H54 (cell line): ENCODE measurements around the gene SAMM50.
A peak's percentile ranks its signal among the peaks of the same experiment; 100 is the strongest.

Experiments used
- DNase-seq: peaks from one replicate; pipeline ENCODE4 v3.0.0; 2011; ENCODE audit warnings: low spot score, mixed read lengths; ENCODE audit not compliant: insufficient read length
- FAIRE-seq: peaks from 3 replicates; lab custom pipeline; 2011; peaks lifted over from hg19 to GRCh38; lab: Jason Lieb, UNC
- POLR2A ChIP-seq: IDR thresholded peaks from 2 replicates; pipeline ENCODE4 v1.6.1; 2011; ENCODE audit warnings: low read depth, mild to moderate bottlenecking, low read length

The SAMM50 gene

DNA sequence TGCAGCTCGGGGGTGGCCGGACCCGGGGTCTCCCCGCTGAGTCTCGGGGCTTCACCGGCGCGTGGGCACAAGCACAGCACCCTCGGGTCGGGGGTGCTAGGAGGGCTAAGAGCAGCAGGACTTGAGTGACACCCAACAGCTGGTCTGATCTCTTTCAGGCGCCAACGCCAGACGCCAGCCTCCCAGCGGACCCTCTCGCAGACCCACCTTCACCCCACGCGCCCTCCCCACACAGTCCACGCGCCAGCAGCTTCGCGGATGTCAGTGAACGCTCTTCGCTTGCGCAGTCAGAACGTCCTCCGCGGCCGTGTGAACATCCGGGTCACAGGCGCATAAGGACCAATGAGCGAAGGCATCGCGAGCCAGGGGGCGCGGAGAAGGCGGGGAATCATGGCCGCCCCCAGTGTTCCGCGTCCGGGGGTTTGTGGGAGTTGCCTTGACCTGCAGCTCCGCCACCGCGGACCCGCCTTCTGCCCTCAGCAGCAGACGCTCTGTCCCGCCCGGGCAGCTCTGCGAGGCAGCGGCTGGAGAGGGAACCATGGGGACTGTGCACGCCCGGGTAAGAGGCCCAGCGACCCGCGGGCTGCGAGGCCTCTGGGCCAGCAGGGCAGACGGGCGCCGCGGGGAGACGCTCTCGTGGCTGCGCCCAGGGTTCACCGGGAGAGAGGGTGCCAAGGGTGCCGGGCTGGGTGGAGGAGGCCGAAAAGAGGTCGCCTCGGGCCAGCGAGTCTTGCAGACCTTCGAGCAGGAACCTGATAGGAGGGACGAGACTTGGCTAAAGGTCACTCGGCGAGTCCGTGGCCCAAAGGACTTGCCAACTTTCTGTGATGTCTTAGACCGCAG lies at the start of gene SAMM50:
SAMM50 (plus strand) TSS at position 403 of the 843 bp plus-strand sequence; CDS start at position 539, 136 bp downstream.
- peak; percentile 83 for DNase-seq
- peak; percentile 65 for FAIRE-seq
- peak; percentile 84 for TF ChIP-seq POLR2A

- DNase-seq, result no peak
- no peak for TF ChIP-seq POLR2A
- no peak for FAIRE-seq
These were observed 49.6 kb upstream of the SAMM50 start for GRCh38 chr22:43905681-43906080.

DNA sequence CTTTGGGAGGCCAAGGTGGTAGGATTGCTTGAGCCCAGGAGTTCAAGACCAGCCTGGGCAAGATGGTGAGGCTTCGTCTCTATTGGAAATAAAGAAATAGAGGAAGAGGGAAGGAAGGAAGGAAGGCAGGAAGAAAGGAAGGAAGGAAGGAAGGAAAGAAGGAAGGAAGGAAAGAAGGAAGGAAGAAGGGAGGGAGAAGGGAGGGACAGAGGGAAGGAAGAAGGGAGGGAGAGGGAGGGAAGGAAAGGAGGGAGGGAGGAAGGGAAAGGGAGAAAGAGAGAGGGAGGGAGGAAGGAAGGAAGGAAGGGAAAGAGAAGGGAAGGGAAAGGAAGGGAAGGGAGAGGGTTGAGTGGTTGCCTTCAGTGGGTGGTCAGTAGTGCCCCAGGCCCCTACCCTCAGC lies 45.5 kb upstream of the SAMM50 start:
- no peak for DNase-seq
- TF ChIP-seq POLR2A, result no peak
- no peak for FAIRE-seq

DNA sequence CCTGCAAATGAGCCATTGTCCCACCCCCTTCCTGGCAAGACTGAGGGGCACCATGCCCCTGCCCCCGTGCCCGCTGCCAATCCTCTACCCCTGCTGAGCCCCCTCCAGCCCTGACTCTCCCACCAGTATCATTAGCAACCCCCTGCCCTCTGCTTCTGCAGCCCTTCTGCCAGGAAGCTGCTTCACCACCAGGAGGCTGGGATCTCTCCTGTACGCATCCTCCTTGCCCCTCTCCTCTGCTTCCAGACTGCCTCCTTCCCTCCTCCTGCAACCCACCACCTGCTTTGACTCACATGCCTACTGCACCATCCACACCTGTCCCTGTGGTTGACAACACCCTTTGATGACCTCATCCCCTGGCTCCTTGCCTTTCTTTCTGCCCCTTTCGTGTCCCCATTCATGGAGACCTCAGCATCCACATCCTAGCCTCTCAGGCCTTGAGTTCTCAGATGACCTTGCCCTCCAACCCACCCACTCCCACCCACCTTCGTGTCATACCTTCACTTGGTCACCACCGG lies 45.0 kb upstream of the SAMM50 start:
- no peak for TF ChIP-seq POLR2A
- FAIRE-seq (no peak), DNase-seq (no peak)

DNA sequence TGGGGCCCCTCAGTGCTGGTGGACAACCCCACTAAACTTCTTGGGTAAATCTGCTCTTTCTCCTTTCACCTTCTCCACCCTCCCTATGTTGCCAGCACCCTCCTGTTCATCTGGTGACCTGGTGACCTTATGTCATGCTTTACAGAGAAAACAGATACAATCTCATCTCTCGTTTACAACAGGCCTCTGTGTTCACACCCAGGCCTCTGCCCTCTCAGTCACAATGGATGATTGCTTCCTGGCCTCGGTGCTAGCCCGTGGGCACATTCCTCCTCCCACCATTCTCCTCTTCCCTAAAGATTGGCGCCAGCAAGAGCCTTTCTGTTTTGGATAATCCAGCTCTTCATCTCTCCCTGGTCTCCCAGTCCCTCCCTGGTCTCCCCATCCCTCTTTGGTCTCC lies 43.9 kb upstream of the SAMM50 start:
- TF ChIP-seq POLR2A, result no peak
- no peak for FAIRE-seq
- DNase-seq, result no peak

- no peak for FAIRE-seq
- DNase-seq, result no peak
- no peak for TF ChIP-seq POLR2A
These were observed 37.7 kb upstream of the SAMM50 start for GRCh38 chr22:43917521-43917920.

DNA sequence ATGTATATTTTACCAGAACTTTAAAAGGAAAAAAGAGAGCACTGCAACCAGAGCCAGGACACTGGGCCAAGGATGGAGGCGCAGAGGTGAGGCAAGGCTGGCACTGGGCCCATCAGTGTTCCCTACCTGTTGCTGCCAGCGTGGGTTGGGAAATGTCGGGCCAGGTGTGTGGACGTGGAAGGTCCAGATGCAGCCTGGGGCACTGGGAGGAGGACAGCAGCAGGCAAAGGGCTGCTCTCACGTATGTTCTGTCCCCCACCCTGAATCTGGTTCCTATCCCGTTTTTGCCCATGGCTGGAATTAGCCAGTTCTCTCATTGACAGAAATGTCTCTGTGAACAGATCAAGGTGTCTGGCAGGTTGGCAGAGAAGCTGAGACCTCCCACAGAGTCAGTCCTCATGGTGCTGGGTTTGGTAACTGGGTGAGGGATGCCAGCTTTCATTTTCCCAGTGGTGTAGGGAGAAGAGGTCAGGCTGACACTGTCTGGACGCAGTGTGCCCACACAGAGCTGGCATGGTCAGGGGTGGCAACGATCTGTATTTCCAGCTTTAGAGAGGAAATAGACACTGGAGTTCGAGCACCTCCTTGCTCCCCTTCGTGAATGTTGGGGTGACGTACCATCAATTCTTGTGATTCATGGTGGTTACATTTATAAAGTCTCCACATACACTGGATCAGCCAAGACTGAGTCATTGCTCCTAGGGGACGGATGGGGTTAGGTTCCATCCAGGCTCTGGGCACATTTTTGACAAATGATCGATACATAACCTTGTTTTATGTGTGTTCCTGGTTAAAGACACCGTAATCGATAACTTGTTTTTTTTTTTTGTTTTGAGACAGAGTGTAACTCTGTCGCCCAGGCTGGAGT lies 35.9 kb upstream of the SAMM50 start:
- DNase-seq (peak; percentile 50), FAIRE-seq (no peak)
- TF ChIP-seq POLR2A, result no peak

GRCh38 chr22:43921370-43921769 lies 33.9 kb upstream of the SAMM50 start:
- no peak for FAIRE-seq

GRCh38 chr22:43922123-43922522 lies 33.1 kb upstream of the SAMM50 start:
- no peak for DNase-seq
- no peak for FAIRE-seq
- no peak for TF ChIP-seq POLR2A

More at GRCh38 chr22:43921370-43921769, 33.9 kb upstream of the SAMM50 start:
- no peak for TF ChIP-seq POLR2A
- peak; percentile 61 for DNase-seq

DNA sequence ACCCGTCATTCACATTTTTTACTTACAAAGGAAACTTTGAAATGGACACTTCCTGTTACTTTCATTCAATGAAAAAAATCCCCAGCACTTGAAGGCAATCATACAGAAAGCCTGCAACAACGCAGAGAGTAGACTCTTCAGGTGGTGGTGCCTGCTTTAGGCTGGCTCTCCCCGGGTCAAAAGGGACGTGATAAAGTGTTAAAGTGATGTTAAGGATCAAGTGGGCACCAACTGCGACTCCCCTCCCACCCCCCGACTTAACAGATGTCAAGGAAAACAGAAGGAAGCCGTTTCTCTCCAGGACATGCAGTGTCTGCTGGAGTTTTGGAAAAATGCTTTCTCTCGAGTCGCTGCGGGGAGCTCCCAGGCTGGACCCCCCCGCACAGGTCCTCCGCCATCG lies 32.1 kb upstream of the SAMM50 start:
- no peak for TF ChIP-seq POLR2A
- DNase-seq (no peak), FAIRE-seq (no peak)

DNA sequence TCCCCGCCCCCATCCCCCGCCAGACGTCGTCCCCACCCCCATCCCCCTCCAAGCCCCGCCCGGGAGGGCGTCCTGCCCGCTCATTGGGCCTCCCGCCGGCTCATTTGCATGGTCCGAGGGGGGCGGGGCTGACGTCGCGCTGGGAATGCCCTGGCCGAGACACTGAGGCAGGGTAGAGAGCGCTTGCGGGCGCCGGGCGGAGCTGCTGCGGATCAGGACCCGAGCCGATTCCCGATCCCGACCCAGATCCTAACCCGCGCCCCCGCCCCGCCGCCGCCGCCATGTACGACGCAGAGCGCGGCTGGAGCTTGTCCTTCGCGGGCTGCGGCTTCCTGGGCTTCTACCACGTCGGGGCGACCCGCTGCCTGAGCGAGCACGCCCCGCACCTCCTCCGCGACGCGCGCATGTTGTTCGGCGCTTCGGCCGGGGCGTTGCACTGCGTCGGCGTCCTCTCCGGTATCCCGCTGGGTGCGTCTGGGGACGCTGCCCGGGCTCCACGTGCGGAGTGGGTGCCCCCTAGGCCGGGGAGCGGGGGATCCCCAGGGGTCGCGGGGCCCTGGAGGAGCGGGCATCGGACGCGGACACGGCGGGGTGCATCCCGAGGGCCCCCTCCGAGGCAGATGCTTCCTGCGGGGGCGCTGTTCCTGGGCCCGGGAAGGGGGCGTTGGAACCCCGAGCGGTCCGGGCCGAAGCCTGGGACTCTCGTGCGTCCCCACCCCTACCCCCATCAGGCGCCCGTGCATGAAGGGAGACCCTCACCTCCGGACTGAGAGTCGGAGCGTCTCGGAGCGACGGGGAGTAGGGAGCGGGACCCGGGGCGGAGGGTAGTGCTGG lies 31.4 kb upstream of the SAMM50 start, which contains the start of gene PNPLA3:
PNPLA3 (plus strand) TSS at position 175 of the 834 bp plus-strand sequence; CDS start at position 282, 107 bp downstream.
- peak; percentile 45; the same call in 1 of the 2 replicates for TF ChIP-seq POLR2A
- DNase-seq (peak; percentile 66), FAIRE-seq (no peak)

DNA sequence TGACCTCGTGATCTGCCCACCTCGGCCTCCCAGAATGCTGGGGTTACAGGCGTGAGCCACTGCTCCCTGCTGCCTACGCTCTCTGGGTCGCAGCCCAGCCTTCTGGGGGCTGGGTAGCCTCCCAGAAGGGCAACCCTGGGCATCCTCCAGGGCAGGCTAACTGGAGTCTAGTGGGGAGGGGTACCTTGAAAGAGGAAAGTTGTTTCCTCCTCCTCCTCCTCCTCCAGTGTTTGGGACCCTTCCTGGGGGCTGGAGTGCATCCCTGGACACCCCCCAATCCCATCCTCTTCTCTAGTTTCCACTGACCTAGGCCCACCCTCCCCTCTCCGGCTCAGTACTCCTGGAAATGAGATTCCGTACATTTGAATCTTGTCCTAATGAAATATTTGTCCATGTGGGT lies 30.4 kb upstream of the SAMM50 start:
- FAIRE-seq (no peak), DNase-seq (no peak)
- TF ChIP-seq POLR2A, result no peak
